Epithelial cell of proximal tubule (primary cell): ENCODE measurements around the gene ABRAXAS1. TPM values are rescaled to one million over a fixed set of nuclear protein-coding genes. Genes with fewer than 3 reads are reported as not detected.

Experiments used
- DNase-seq: peaks from one replicate; pipeline ENCODE4 v3.0.0-alpha.2; 2011; ENCODE audit warnings: low read depth
- H3K4me3 ChIP-seq: 2 replicates; pipeline ENCODE4 v1.5.1; 2011; ENCODE audit warnings: low read depth, mild to moderate bottlenecking, low read length
- total RNA-seq: library from RNA; depleted of rRNA; stranded (reverse); fragments of >200 nt; gene quantifications from 2 replicates; pipeline ENCODE4 v1.2.3, GENCODE V29; 2015
- TF ChIP-seq, protein P1 (sequence below): conservative IDR thresholded peaks from 2 replicates; pipeline ENCODE4 v1.5.1; 2012; ENCODE audit warnings: low read depth, mild to moderate bottlenecking, low read length

The ABRAXAS1 gene
- total RNA-seq, 1 donor from 2014 or later, result 11.3 TPM

DNA sequence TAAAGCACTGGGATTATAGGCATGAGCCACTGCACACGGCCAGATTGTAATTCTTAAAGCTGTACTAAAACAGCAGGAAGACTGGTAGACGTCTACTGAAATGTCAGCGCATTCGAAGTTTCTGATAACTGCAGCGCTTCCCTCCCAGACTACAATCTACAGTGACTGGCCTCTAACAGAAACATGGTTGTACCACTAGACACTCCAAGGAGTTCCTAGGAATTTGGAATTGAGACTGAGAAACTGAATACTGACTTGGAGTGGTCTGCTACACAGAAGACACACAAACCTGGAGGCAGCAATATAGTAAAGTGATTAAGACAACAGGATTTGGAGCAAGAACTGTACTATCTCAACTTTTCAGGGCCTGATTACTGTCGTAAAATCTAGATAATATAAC is 30.2 kb downstream of the ABRAXAS1 start:
- DNase-seq, result no peak
- TF ChIP-seq, protein P1, sequence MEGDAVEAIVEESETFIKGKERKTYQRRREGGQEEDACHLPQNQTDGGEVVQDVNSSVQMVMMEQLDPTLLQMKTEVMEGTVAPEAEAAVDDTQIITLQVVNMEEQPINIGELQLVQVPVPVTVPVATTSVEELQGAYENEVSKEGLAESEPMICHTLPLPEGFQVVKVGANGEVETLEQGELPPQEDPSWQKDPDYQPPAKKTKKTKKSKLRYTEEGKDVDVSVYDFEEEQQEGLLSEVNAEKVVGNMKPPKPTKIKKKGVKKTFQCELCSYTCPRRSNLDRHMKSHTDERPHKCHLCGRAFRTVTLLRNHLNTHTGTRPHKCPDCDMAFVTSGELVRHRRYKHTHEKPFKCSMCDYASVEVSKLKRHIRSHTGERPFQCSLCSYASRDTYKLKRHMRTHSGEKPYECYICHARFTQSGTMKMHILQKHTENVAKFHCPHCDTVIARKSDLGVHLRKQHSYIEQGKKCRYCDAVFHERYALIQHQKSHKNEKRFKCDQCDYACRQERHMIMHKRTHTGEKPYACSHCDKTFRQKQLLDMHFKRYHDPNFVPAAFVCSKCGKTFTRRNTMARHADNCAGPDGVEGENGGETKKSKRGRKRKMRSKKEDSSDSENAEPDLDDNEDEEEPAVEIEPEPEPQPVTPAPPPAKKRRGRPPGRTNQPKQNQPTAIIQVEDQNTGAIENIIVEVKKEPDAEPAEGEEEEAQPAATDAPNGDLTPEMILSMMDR, result no peak
- peak overlapping the region; percentile 91 for H3K4me3 ChIP-seq

DNA sequence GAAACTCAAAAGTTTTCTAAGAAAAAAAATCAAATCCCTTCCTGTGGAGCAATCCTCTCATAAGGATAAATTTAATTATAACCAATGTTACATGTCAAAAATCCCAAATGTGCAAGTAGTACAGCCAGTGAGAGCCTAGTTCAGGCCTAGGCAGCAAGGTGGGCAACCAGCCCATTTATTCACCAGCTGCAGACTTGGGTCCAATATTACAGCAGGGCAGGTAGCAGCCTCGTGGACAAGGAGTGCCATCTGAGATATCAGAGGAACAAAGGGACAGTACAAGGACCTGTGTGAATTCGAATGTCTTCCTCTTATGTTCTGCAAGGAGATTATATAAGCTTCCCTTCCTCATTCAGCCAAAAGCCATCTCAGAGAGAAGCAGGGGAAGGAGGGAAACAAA is 35.9 kb downstream of the ABRAXAS1 start:
- H3K4me3 ChIP-seq, result no peak overlapping the region
- DNase-seq, result no peak
- TF ChIP-seq, protein P1, result no peak

DNA sequence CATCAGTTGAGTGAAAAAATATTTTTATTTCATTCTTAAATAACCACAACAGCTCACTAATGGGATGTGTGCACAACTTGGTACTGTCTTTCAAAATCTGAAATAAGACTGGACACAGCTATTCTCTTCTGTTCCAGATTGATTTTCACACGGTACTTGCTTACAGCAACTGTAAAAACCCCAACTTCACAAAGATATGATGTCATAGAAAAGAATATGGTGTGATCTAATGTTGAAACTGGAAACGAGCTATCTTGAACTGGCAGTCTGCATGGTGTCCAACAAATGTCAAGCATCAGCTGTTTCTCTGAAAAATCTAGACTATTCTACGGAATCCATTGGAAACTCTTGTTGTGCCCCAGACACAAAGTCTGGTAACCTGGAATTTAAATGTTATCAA is 44.0 kb downstream of the ABRAXAS1 start:
- TF ChIP-seq, protein P1, result no peak
- no peak overlapping the region for H3K4me3 ChIP-seq
- DNase-seq, result no peak

DNA sequence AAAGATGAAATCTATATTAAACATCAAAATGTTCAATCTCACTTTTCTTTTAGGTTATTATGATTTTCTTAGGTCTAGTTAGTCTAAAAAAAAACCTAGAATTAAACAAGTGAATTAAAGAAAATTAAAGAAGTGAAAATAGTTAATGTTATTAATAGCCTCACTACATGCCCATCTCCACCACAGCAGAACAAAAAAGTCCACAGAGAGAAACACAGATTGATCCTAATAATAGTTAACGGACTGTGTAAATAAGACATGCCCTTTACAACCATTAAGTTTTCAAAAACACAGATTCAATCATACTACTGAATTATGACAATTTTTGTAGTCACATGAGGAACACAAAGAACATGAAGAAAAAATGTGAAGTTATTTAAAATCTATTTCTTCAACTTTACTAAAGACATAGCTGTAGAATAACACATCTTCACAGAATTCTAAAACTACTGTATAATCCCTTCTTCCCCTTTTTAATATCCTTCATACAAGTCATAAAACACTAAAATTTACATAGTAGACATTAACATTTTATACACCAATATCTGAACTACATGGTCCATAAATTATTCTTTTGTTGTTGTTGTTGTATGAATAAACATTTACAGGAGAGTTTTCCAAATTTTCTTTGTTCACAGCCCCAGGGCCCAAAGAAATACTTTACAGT is 44.6 kb downstream of the ABRAXAS1 start:
- TF ChIP-seq, protein P1, result no peak
- H3K4me3 ChIP-seq, result no peak overlapping the region
- DNase-seq, result no peak

DNA sequence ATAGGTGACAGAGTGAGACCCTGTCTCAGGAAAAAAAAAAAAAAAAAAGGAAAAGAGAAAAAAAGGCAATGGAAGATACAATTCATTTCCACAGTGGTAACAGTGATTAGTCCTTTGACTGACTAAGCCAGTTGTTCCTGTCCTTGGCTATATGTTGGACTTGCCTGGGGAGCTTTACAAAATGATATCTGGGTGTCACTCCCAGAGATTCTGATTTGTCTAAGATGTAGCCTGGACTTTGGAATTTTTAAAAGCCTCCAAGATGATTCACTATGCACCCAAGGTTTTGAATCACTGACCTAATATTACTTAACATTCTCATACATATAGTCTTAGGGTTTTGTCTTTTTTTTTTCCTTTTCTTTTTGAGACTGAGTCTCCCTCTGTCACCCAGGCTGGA is 46.2 kb downstream of the ABRAXAS1 start:
- DNase-seq, result no peak
- TF ChIP-seq, protein P1, result no peak

DNA sequence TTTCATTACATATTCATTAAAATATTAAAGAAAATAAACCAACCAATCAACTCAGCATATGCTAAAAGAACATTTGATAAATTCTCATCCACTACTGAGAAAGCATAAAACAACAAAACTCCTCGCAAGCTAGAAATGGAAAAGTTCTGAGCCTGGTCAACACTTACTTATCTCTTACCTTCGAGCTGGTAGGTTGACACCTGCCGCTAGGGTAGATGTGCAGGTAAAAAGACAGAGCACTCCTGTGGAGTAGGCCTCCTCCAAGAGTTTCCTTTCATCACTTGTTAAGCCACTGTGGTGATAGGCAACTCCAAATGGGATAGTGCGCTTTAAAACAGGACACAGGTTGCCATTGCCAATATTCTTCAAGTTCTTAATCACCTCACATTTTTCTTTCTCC is 48.2 kb downstream of the ABRAXAS1 start:
- no peak overlapping the region for H3K4me3 ChIP-seq
- no peak for DNase-seq
- TF ChIP-seq, protein P1, result no peak

More for the DNA sequence above, 46.2 kb downstream of the ABRAXAS1 start:
- no peak overlapping the region for H3K4me3 ChIP-seq

DNA sequence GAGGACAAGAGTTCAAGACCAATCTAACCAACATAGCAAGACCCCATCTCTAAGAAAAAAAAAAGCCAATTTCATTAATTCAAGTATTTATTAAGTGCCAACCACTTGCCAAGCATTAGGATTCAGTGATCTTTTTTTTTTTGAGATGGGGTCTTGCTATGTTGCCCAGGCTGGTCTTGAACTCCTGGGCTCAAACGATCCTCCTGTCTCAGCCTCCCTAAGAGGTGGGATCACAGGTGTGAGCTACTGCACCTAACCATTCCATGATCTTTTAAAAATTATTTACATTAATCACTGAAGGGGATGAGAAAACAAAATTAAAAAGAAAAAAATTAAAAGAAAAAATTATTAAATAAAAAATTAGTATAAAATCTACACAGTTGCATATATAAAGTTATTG is 53.7 kb downstream of the ABRAXAS1 start:
- no peak overlapping the region for H3K4me3 ChIP-seq
- no peak for DNase-seq
- TF ChIP-seq, protein P1, result no peak
